ENCODE data around the gene XXYLT1.

Gene XXYLT1

DNA sequence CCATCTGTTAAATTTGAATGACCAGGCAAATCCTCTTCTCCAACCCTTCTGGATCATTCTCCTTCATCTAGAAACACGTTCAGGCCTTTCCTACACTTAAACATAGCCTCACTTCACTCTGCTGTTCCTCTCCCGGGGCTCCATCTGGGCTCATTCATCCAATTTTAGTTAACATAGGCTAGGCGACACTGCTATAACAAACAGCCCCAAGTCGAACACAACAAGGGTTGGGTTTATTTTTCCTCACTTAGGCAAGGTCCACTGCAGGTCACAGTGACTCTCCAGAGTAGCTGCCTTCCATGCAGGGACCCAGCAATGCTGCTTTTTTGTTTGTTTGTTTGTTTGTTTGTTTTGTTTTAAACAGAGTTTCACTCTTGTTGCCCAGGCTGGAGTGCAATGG, 250.8 kb downstream of the XXYLT1 start:
- no peak for DNase-seq (ENCODE audit: extremely low spot score)
- no peak for TF ChIP-seq CTCF (IDR thresholded peaks at IDR 0.05; ENCODE audit: control extremely low read depth, extremely low read depth, low read depth, missing control alignments)
- ChIA-PET CTCF (interaction anchor here (1.1 to 1.8 kb wide), 2 partner anchors 12 to 87 kb away, joined by 3 to 4 read pairs; no protein-coding TSS in a partner anchor), POLR2A (no interaction called here)

- DNase-seq (ENCODE audit: extremely low spot score): no peak
- no peak for TF ChIP-seq CTCF (IDR thresholded peaks at IDR 0.05; ENCODE audit: control extremely low read depth, extremely low read depth, low read depth, missing control alignments)
- POLR2A ChIA-PET: no interaction called here
- CTCF ChIA-PET: interaction anchor here (0.9 to 1.8 kb wide), 4 partner anchors 8 to 332 kb away, joined by 3 to 4 read pairs (median 3); no protein-coding TSS in a partner anchor
Observed at GRCh38 chr3:195019335-195019734, 251.6 kb downstream of the XXYLT1 start.

Measured in GM10248 (cell line).